ENCODE measurements around the gene PTPN1. TPM values are rescaled to one million over a fixed set of nuclear protein-coding genes. Genes with fewer than 3 reads are reported as not detected.
A peak's percentile ranks its signal among the peaks of the same experiment; 100 is the strongest.

Gene PTPN1
- total RNA-seq (10 to 100 TPM; 51.4 to 80.4 TPM), polyA plus RNA-seq (10 to 100 TPM; 62.0 to 67.3 TPM)
- long read RNA-seq, donor 1, full-length matches to known transcripts, result 2 of 41 reads
- long read RNA-seq, donor 1, partial matches to known transcripts, result 39 of 41 reads
- long read RNA-seq, donor 1, other reads (novel, unspliced or antisense), result 0 of 41 reads
- long read RNA-seq, donor 2, full-length matches to known transcripts, result 1 of 1 reads
- long read RNA-seq, donor 2, partial matches to known transcripts, result 0 of 1 reads
- long read RNA-seq, donor 2, other reads (novel, unspliced or antisense), result 0 of 1 reads
- long read RNA-seq, donor 3, full-length matches to known transcripts, result 1 of 7 reads
- long read RNA-seq, donor 3, partial matches to known transcripts, result 6 of 7 reads
- long read RNA-seq, donor 3, other reads (novel, unspliced or antisense), result 0 of 7 reads
- long read RNA-seq, donor 4, result 0 reads
- long read RNA-seq, donor 5, full-length matches to known transcripts, result 4 of 18 reads
- long read RNA-seq, donor 5, partial matches to known transcripts, result 14 of 18 reads
- long read RNA-seq, donor 5, other reads (novel, unspliced or antisense), result 0 of 18 reads

DNA sequence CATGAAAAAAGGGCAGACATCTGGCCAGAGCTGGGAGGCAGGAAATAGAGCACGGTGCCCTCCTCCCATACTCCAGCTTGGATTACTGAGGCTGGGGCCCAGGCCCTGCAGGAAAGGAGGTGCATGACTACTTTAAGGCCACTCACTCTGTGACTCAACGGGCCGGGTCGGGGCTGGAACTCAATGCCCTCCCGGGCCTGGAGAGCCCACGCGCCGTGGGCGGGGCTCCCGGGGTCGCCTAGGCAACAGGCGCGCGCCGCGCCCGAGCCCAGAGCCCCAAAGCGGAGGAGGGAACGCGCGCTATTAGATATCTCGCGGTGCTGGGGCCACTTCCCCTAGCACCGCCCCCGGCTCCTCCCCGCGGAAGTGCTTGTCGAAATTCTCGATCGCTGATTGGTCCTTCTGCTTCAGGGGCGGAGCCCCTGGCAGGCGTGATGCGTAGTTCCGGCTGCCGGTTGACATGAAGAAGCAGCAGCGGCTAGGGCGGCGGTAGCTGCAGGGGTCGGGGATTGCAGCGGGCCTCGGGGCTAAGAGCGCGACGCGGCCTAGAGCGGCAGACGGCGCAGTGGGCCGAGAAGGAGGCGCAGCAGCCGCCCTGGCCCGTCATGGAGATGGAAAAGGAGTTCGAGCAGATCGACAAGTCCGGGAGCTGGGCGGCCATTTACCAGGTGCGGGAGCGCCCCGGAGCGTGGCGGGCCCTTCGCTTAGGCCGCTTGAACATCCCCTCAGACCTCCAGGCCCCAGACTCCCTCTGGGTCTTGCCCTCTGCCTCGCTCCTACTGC, at the start of gene PTPN1:
TSS of gene PTPN1 (plus strand) at position 461 of the 783 bp plus-strand sequence. CDS start at position 606, 145 bp downstream.
- H3K27me3 ChIP-seq (ENCODE audit: control insufficient read depth in 3 of 3, insufficient read depth in 3 of 3, low read length in 2 of 3), result no peaks in the 10 kb centered on the region
- H3K4me1 ChIP-seq (ENCODE audit: control insufficient read depth in 5 of 5, insufficient read depth in 5 of 5, low read length in 5 of 5), result peaks cover 1 to 37% (median 6%) of the 10 kb centered on the region in 5 donors
- TF ChIP-seq, protein P1, sequence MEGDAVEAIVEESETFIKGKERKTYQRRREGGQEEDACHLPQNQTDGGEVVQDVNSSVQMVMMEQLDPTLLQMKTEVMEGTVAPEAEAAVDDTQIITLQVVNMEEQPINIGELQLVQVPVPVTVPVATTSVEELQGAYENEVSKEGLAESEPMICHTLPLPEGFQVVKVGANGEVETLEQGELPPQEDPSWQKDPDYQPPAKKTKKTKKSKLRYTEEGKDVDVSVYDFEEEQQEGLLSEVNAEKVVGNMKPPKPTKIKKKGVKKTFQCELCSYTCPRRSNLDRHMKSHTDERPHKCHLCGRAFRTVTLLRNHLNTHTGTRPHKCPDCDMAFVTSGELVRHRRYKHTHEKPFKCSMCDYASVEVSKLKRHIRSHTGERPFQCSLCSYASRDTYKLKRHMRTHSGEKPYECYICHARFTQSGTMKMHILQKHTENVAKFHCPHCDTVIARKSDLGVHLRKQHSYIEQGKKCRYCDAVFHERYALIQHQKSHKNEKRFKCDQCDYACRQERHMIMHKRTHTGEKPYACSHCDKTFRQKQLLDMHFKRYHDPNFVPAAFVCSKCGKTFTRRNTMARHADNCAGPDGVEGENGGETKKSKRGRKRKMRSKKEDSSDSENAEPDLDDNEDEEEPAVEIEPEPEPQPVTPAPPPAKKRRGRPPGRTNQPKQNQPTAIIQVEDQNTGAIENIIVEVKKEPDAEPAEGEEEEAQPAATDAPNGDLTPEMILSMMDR (IDR thresholded peaks at IDR 0.05; ENCODE audit: control extremely low read depth, extremely low read depth), result no peak
- H3K9me3 ChIP-seq (ENCODE audit: control insufficient read depth in 4 of 4, insufficient read depth in 3 of 4, low read length in 3 of 4), result no peaks in the 10 kb centered on the region
- peak within 1 kb of the TSS; percentile 87 for H3K4me3 ChIP-seq
- H3K9ac ChIP-seq (ENCODE audit: insufficient read depth in 1 of 2, low read length in 2 of 2), result peak within 1 kb of the TSS; percentile 81 to 85
- WGBS, 2 donors, result 0% methylated on average over 59 to 64 of the region's 64 CpGs
- peak within 1 kb of the TSS; percentile 84 to 93 for H3K27ac ChIP-seq (ENCODE audit: low read depth in 1 of 2, low read length in 1 of 2)
- DNase-seq, result peak; percentile 99
- ATAC-seq (ENCODE audit: insufficient read depth, low FRiP score), result peak; percentile 98
- peaks cover 0 to 4% (median 3%) of the 10 kb centered on the region in 4 donors for H3K36me3 ChIP-seq (ENCODE audit: control insufficient read depth in 4 of 4, insufficient read depth in 4 of 4, low read length in 4 of 4)

DNA sequence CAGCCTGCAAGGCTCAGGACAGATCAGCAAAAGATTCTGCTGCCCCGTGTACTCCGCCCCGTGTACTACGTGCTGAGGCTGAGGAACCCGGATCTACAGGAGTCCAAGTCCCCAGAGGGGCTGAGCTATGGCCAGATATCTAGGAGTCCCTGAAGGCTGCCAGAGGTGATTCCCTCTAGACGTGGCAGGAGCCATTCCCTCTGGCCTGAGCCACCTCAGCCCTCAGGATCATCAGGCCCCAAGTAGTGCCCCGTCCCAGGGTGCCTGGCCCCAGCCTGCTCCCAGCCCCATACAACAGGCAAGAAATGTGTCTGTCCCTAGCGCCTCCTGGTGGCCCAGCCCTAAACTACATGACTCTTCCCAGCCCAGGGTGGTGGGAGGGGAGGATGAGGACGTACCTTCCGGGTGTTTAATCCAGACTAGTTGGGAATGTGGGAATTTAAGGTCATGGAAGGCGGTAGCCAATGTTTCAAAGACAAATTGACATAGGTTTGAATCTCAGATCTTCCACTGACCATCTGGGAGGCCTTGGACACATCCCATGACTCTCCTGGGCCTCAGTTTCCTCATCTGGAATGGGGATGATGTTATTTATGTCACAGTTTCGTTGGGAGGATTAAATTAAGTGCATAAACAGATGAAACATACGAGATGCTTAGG, 49.4 kb upstream of the PTPN1 start:
- H3K9ac ChIP-seq (ENCODE audit: insufficient read depth in 1 of 2, low read length in 2 of 2), result no peak overlapping the region
- WGBS, 2 donors, result 18 to 31% methylated on average over 13 of the region's 13 CpGs
- H3K27ac ChIP-seq (ENCODE audit: low read depth in 1 of 2, low read length in 1 of 2), result no peak overlapping the region
- H3K4me3 ChIP-seq, result no peak overlapping the region
- peak; percentile 89 to 92 (median 91) for DNase-seq
- ATAC-seq (ENCODE audit: insufficient read depth, low FRiP score), result peak; percentile 94
- TF ChIP-seq, protein P1 (IDR thresholded peaks at IDR 0.05; ENCODE audit: control extremely low read depth, extremely low read depth), result peak; percentile 96
- H3K36me3 ChIP-seq (ENCODE audit: control insufficient read depth in 4 of 4, insufficient read depth in 4 of 4, low read length in 4 of 4), result no peaks in the 10 kb centered on the region
- no peaks in the 10 kb centered on the region for H3K9me3 ChIP-seq (ENCODE audit: control insufficient read depth in 4 of 4, insufficient read depth in 3 of 4, low read length in 3 of 4)
- H3K27me3 ChIP-seq (ENCODE audit: control insufficient read depth in 3 of 3, insufficient read depth in 3 of 3, low read length in 2 of 3), result no peaks in the 10 kb centered on the region
- H3K4me1 ChIP-seq (ENCODE audit: control insufficient read depth in 5 of 5, insufficient read depth in 5 of 5, low read length in 5 of 5), result peaks cover 0 to 48% (median 21%) of the 10 kb centered on the region in 5 donors

DNA sequence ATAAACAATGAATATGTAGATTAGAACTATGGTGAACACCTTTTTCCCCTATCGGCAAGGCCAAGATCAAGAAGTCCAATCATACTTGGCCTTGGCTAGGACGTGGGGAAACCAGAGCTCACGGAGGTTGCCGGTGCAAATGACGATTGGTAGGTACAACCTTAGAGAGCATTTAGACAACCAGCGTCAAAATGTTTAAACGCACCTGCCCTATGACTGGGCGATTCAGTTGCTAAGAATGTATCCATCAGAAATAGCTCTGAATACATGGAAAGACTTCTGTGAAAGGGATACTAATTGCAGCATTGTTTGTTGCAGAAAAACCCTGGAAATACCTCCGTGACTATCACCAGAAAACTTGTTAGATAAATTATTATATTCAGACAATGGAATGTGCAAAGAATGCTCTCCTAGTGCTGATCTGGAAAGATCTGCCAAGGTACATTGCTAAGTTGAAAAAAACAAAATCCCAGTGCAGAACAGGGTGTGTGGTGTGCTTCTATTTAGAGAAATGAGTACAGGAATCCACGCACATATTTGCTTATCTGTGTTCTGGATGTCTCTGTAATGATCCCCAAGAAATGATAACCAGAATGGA, 48.0 kb upstream of the PTPN1 start:
- Histone ChIP-seq H3K4me1 (ENCODE audit: control insufficient read depth in 5 of 5, insufficient read depth in 5 of 5, low read length in 5 of 5) (peaks cover 0 to 37% (median 13%) of the 10 kb centered on the region in 5 donors), H3K36me3 (ENCODE audit: control insufficient read depth in 4 of 4, insufficient read depth in 4 of 4, low read length in 4 of 4) (no peaks in the 10 kb centered on the region), H3K9ac (ENCODE audit: insufficient read depth in 1 of 2, low read length in 2 of 2) (no peak overlapping the region), H3K4me3 (no peak overlapping the region), H3K9me3 (ENCODE audit: control insufficient read depth in 4 of 4, insufficient read depth in 3 of 4, low read length in 3 of 4) (no peaks in the 10 kb centered on the region), H3K27ac (ENCODE audit: low read depth in 1 of 2, low read length in 1 of 2) (peak overlapping the region in 1 of 2 donors; percentile 41), H3K27me3 (ENCODE audit: control insufficient read depth in 3 of 3, insufficient read depth in 3 of 3, low read length in 2 of 3) (no peaks in the 10 kb centered on the region)
- TF ChIP-seq, protein P1 (IDR thresholded peaks at IDR 0.05; ENCODE audit: control extremely low read depth, extremely low read depth), result no peak
- WGBS, 2 donors, result 72 to 84% methylated on average over 10 of the region's 10 CpGs
- DNase-seq (no peak), ATAC-seq (ENCODE audit: insufficient read depth, low FRiP score) (no peak)

Data from lung (tissue), 16 donors.